GM21381 (cell line): ENCODE results near the gene OSTN.
"Not testable (repeated sequence)": the region's sequence is repeated elsewhere in the genome, so short reads cannot be mapped to it uniquely, and the experiment has no call there.

Experiments used
- ATAC-seq: cut with Tn5 transposase; IDR thresholded peaks from one replicate; pipeline ENCODE4 v1.9.1; 2021; ENCODE audit warnings: mild to moderate bottlenecking, moderate library complexity; ENCODE audit not compliant: unreplicated experiment

Gene OSTN

GRCh38 chr3:191263365-191263764 is 64.3 kb downstream of the OSTN start:
- ATAC-seq: peak; percentile 76

GRCh38 chr3:191263850-191264249 is 64.8 kb downstream of the OSTN start:
- ATAC-seq: no peak

- no peak for ATAC-seq
Observed at GRCh38 chr3:191268737-191269136, 69.7 kb downstream of the OSTN start.

GRCh38 chr3:191269289-191270085 is 70.4 kb downstream of the OSTN start:
- peak; percentile 77 for ATAC-seq

- ATAC-seq: not testable (repeated sequence)
Observed at GRCh38 chr3:191275244-191275643, 76.2 kb downstream of the OSTN start.

GRCh38 chr3:191275751-191276150 is 76.7 kb downstream of the OSTN start:
- no peak for ATAC-seq

- ATAC-seq: no peak
Observed at GRCh38 chr3:191280111-191280510, 81.1 kb downstream of the OSTN start.

GRCh38 chr3:191280882-191281281 is 81.8 kb downstream of the OSTN start:
- ATAC-seq: no peak

- no peak for ATAC-seq
Observed at GRCh38 chr3:191282251-191283185, 83.5 kb downstream of the OSTN start.

GRCh38 chr3:191283400-191283799 is 84.4 kb downstream of the OSTN start:
- ATAC-seq: peak; percentile 55

- ATAC-seq: peak; percentile 77
Observed at GRCh38 chr3:191290311-191291025, 91.4 kb downstream of the OSTN start.

GRCh38 chr3:191292243-191293015 is 93.4 kb downstream of the OSTN start:
- no peak for ATAC-seq

- ATAC-seq: no peak
Observed at GRCh38 chr3:191294291-191294690, 95.2 kb downstream of the OSTN start.

- ATAC-seq: peak; percentile 84
Observed at GRCh38 chr3:191296041-191296541, 97.0 kb downstream of the OSTN start.

- ATAC-seq: no peak
Observed at GRCh38 chr3:191298846-191299245, 99.8 kb downstream of the OSTN start.

GRCh38 chr3:191300422-191300821 is 101.4 kb downstream of the OSTN start:
- ATAC-seq: no peak

GRCh38 chr3:191301017-191301416 is 102.0 kb downstream of the OSTN start:
- ATAC-seq: peak; percentile 73

- no peak for ATAC-seq
Observed at GRCh38 chr3:191301782-191302411, 102.9 kb downstream of the OSTN start.

GRCh38 chr3:191302451-191302850 is 103.4 kb downstream of the OSTN start:
- ATAC-seq: no peak

- no peak for ATAC-seq
Observed at GRCh38 chr3:191303596-191303995, 104.6 kb downstream of the OSTN start.
